ENCODE results near the gene MAP1LC3B.

MAP1LC3B gene

DNA sequence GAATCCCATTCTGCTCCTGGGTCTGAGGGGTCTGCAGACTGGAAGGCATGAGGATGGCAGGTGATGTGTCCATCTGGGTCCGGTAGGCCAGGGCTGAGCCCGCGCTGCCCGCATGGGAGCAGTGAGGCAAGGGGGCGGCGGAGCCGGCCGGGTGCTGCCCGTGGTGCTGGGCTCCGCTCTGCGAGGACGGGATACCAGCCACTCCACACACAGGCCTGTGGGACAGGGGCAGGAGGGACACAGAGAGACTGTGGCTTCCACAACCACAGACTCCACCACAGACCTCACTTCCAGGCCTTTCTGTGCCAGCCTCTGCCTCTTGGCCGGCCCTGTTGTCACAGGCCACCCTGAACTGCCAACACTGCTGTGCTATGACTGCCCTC is 25.4 kb downstream of the MAP1LC3B start:
- Mint-ChIP-seq H3K27ac (no peak overlapping the region), H3K9me3 (peaks cover 3% of the 10 kb centered on the region), H3K36me3 (ENCODE audit: low read depth) (peaks cover 55% of the 10 kb centered on the region), H3K4me3 (no peak overlapping the region), H3K27me3 (ENCODE audit: low read depth) (no peaks in the 10 kb centered on the region), H3K4me1 (no peaks in the 10 kb centered on the region)
- TF ChIP-seq, protein P1, sequence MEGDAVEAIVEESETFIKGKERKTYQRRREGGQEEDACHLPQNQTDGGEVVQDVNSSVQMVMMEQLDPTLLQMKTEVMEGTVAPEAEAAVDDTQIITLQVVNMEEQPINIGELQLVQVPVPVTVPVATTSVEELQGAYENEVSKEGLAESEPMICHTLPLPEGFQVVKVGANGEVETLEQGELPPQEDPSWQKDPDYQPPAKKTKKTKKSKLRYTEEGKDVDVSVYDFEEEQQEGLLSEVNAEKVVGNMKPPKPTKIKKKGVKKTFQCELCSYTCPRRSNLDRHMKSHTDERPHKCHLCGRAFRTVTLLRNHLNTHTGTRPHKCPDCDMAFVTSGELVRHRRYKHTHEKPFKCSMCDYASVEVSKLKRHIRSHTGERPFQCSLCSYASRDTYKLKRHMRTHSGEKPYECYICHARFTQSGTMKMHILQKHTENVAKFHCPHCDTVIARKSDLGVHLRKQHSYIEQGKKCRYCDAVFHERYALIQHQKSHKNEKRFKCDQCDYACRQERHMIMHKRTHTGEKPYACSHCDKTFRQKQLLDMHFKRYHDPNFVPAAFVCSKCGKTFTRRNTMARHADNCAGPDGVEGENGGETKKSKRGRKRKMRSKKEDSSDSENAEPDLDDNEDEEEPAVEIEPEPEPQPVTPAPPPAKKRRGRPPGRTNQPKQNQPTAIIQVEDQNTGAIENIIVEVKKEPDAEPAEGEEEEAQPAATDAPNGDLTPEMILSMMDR (IDR thresholded peaks at IDR 0.05; ENCODE audit: unreplicated experiment in 3 of 3): no peak

DNA sequence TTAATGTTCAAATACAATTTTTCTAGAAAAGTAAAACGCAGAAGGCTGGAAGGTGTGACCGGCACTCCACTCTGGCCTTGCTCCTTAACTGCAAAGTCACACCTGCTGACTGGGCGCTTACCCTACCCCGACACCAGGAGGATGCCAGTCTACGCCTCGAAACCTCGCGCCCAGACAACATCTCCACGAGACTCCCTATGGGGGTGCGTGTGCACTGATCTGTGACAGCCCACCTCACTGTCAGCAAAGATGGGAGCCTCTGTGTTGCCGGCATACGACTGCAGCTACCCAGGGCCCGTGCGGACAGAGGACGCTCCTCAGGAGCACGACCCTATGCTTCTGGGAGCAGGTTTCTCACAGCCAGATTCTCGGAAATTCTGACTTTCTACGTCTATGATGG is 26.1 kb downstream of the MAP1LC3B start:
- no peak overlapping the region for H3K4me3 Mint-ChIP-seq
- no peaks in the 10 kb centered on the region for H3K27me3 Mint-ChIP-seq (ENCODE audit: low read depth)

DNA sequence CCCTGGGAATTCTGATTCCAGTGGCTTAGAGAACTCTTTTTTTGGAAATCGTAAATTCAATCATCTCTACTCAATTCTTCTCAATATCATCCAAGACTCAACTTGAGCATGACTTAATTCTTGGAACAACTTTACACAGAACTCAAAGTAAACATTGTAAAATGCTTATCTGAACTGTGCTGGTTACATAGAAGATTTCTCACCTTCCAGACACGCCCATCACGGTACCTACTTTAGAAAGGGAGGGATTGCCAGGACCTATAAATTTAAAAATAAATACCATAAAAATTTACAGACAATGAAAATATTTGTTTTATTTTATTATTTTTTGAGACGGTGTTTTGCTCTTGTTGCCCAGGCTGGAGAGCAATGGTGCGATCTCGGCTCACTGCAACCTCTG is 26.5 kb downstream of the MAP1LC3B start:
- no peaks in the 10 kb centered on the region for H3K4me1 Mint-ChIP-seq
- peaks cover 3% of the 10 kb centered on the region for H3K9me3 Mint-ChIP-seq
- peaks cover 56% of the 10 kb centered on the region for H3K36me3 Mint-ChIP-seq (ENCODE audit: low read depth)
- no peaks in the 10 kb centered on the region for H3K27me3 Mint-ChIP-seq (ENCODE audit: low read depth)
- H3K4me3 Mint-ChIP-seq: no peak overlapping the region
- no peak overlapping the region for H3K27ac Mint-ChIP-seq
- TF ChIP-seq, protein P1 (IDR thresholded peaks at IDR 0.05; ENCODE audit: unreplicated experiment in 3 of 3): no peak

More for the DNA sequence above, 26.1 kb downstream of the MAP1LC3B start:
- peaks cover 59% of the 10 kb centered on the region for H3K36me3 Mint-ChIP-seq (ENCODE audit: low read depth)
- no peaks in the 10 kb centered on the region for H3K4me1 Mint-ChIP-seq
- TF ChIP-seq, protein P1 (IDR thresholded peaks at IDR 0.05; ENCODE audit: unreplicated experiment in 3 of 3): no peak
- H3K9me3 Mint-ChIP-seq: peaks cover 3% of the 10 kb centered on the region
- H3K27ac Mint-ChIP-seq: peak overlapping the region in 1 of 3 experiments; percentile 16

DNA sequence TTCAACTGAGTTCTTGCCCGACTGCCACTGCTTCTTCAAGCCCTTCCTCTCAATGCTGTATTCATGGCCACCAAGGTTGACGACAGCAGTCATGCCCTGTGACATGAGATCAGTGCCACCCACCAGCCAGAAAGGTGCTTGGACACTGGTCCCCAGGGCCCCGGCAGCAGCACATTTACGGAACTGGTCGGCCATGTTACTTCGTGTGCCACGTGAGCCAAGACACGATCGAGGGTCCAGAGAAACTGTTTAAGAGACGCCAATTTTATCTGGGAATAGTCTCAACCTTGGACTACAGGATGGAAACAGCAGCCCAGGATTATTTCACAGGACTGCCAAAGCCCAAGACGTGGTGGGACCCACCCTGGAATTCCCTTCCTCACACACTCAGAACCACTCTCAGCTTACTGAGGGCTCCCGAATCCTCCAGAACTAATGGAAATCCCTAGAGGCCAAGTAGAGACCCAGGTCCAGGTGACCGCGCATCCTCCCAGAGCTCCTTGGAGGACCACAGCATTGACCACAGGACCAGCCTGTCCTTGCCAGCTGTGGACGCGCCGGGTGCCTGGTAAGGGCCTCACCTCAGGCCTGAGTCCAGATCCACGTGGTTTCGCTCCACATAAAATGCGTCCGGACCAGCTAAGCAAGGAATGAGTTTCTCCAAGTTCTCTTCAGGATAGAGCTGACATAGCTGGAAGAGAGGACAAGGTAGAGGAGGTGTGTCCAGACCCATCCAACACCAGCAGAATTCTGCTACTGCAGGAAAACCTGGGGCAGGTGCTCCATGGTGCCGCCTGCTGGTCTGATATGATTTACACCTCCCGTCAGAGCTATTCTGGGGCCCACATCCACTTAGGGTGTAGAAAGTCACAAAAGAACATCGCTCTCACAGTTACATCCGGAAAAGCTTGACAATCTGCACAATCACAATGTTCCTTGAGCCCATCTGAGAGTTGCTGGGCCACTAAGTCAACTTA is 28.2 kb downstream of the MAP1LC3B start:
- H3K36me3 Mint-ChIP-seq (ENCODE audit: low read depth): peaks cover 60% of the 10 kb centered on the region
- no peaks in the 10 kb centered on the region for H3K4me1 Mint-ChIP-seq
- TF ChIP-seq, protein P1 (IDR thresholded peaks at IDR 0.05; ENCODE audit: unreplicated experiment in 3 of 3): no peak
- peaks cover 3% of the 10 kb centered on the region for H3K9me3 Mint-ChIP-seq
- no peak overlapping the region for H3K4me3 Mint-ChIP-seq
- peak overlapping the region in 1 of 3 experiments; percentile 28 for H3K27ac Mint-ChIP-seq
- H3K27me3 Mint-ChIP-seq (ENCODE audit: low read depth): no peaks in the 10 kb centered on the region

DNA sequence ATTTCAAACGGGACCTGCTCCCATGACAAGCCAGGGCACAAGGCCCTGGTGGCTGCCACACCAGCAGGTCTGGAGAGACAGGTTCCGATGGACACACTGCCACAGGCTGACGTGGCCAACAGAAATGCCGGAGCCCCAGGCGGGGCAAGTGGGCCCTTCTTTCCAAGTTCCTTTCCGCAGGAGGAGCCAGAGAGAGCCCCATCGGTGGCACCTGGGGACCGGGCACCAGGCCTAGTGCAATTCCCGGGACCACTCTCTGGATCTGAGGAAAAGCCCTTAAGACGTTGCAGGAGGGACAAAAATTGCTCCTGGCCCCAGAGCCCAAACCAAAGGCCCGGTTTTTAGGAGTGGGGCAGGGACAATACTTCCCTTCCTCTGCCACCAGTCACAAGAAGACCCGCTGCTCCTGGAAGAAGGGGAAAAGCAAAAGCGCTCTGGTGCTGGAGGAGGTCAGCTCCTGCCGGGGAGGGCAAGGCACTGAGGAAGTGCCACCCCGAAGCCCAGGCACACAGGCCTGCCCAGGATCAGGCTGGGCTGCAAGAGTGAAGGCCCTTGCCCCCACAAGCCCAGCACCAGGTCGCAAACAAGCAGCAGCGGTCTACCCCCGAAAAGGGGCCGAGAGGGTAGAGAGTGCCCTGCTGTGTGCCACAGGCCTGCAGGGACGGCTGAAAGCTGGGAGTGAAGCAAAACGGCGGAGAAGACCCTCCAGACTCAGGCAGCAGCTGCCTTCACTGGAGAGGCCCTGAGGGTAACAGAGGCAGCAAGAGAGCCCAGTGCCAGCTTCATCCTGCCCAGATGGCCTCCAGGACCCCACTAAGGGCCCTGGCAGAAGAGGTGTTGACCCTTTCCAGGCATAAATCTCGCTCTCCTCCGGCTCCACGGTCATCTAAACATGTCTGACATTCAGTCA is 29.1 kb downstream of the MAP1LC3B start:
- no peak overlapping the region for H3K4me3 Mint-ChIP-seq
- H3K9me3 Mint-ChIP-seq: peaks cover 3% of the 10 kb centered on the region
- peaks cover 63% of the 10 kb centered on the region for H3K36me3 Mint-ChIP-seq (ENCODE audit: low read depth)
- H3K27me3 Mint-ChIP-seq (ENCODE audit: low read depth): no peaks in the 10 kb centered on the region
- TF ChIP-seq, protein P1 (IDR thresholded peaks at IDR 0.05; ENCODE audit: unreplicated experiment in 3 of 3): no peak
- H3K27ac Mint-ChIP-seq: no peak overlapping the region
- H3K4me1 Mint-ChIP-seq: no peaks in the 10 kb centered on the region

Measured in nephron (organoid).